ENCODE measurements around the gene IPP.

DNA sequence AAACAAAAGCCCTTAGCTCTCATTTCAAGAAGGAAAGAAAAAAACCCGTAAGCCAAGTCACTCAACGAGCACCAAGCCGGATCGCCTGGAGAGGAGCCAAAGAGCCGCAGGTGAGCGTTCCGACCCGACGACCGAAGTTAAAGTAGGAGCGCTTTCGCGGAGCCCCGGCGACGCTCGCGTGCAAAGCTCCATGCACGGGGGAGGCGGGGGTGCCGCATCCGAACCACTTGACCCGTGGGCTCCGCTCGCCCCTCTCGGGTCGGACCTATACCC is 64.5 kb downstream of the IPP start:
- TF ChIP-seq, protein P1, sequence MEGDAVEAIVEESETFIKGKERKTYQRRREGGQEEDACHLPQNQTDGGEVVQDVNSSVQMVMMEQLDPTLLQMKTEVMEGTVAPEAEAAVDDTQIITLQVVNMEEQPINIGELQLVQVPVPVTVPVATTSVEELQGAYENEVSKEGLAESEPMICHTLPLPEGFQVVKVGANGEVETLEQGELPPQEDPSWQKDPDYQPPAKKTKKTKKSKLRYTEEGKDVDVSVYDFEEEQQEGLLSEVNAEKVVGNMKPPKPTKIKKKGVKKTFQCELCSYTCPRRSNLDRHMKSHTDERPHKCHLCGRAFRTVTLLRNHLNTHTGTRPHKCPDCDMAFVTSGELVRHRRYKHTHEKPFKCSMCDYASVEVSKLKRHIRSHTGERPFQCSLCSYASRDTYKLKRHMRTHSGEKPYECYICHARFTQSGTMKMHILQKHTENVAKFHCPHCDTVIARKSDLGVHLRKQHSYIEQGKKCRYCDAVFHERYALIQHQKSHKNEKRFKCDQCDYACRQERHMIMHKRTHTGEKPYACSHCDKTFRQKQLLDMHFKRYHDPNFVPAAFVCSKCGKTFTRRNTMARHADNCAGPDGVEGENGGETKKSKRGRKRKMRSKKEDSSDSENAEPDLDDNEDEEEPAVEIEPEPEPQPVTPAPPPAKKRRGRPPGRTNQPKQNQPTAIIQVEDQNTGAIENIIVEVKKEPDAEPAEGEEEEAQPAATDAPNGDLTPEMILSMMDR (conservative IDR thresholded peaks at IDR 0.05) = 0 out of 2 replicates have a peak, but pooled peaks have one; percentile 9
- TF ChIP-seq EZH2 (IDR thresholded peaks at IDR 0.05; ENCODE audit: low read depth) = no peak

Measured in PC-9 (cell line).